Heart right ventricle (tissue), 16 donors: ENCODE results near the gene INHBC. TPM values are rescaled to one million over a fixed set of nuclear protein-coding genes. Genes with fewer than 3 reads are reported as not detected.
"Not testable (repeated sequence)": the region's sequence is repeated elsewhere in the genome, so short reads cannot be mapped to it uniquely, and the experiment has no call there.

ENCODE experiments used
- ATAC-seq, 8 donors: fragments of 200-7000 bp; cut with Tn5 transposase; one replicate each; pipeline ENCODE4 v1.9.1; 2020; ENCODE audit warnings: mild to moderate bottlenecking in 8 of 8, moderate library complexity in 8 of 8, moderate number of reproducible peaks in 1 of 8
- DNase-seq, 2 donors: peaks; one replicate each; pipeline ENCODE4 v3.0.0-alpha.2; 2020
- H3K27ac ChIP-seq, 10 donors: fragments of 200-600 bp; sonication (generic) in 2 of 10; one replicate each; pipeline versions ENCODE4 v1.5.0 to v1.8.0; 2020 to 2022; ENCODE audit warnings: mild to moderate bottlenecking in 3 of 10
- H3K27me3 ChIP-seq, 7 donors: fragments of 200-600 bp; one replicate each; pipeline ENCODE4 v1.8.0; 2021 to 2022; ENCODE audit warnings: mild to moderate bottlenecking in 2 of 7
- H3K36me3 ChIP-seq, 9 donors: fragments of 200-600 bp; sonication (generic) in 1 of 9; one replicate each; pipeline versions ENCODE4 v1.5.0 to v1.8.0; 2020 to 2022; ENCODE audit warnings: mild to moderate bottlenecking in 2 of 9
- H3K4me1 ChIP-seq, 9 donors: fragments of 200-600 bp; sonication (generic) in 1 of 9; one replicate each; pipeline versions ENCODE4 v1.5.0 to v1.8.0; 2020 to 2022; ENCODE audit warnings: mild to moderate bottlenecking in 4 of 9
- H3K4me3 ChIP-seq, 10 donors: fragments of 200-600 bp; sonication (generic) in 2 of 10; one replicate each; pipeline versions ENCODE4 v1.5.0 to v1.8.0; 2020 to 2022; ENCODE audit warnings: mild to moderate bottlenecking in 7 of 10, moderate library complexity in 2 of 10
- H3K9me3 ChIP-seq, 11 donors: fragments of 200-600 bp in 10 of 11; sonication (generic) in 2 of 11; one replicate each; pipeline versions ENCODE4 v1.5.0 to v1.8.0; 2013 to 2022; ENCODE audit warnings: mild to moderate bottlenecking in 2 of 11, control low read depth in 1 of 11, moderate library complexity in 1 of 11
- CTCF ChIP-seq, 9 donors: fragments of 200-600 bp; sonication (generic) in 2 of 9; IDR thresholded peaks; one replicate each; pipeline versions ENCODE4 v1.5.0 to v1.8.0; 2021 to 2022; ENCODE audit warnings: antibody characterized with exemption in 9 of 9, mild to moderate bottlenecking in 5 of 9, moderate library complexity in 1 of 9
- WGBS, 2 donors: extraction: QIAGEN DNeasy Blood & Tissue Kit; methylation state at CpG; one replicate each; pipeline ENCODE4 v1.1.7; 2013; ENCODE audit warnings: inconsistent platforms in 1 of 2; 5-methylcytosine and 5-hydroxymethylcytosine counted together
- intact Hi-C, 10 donors: fragments of 100-400 bp; cut with DNase I; formaldehyde crosslinking; loops; one replicate each; pipeline versions ENCODE4 v1.11.1 to v1.14.2; 2022
- polyA plus RNA-seq, 2 donors: library from polyadenylated mRNA; stranded (reverse); fragments of 200-250 nt; gene quantifications; one replicate each; pipeline ENCODE4 v1.2.3, GENCODE V29; 2013
- total RNA-seq, 10 donors: library from RNA; stranded (reverse); fragmentation: NEBNext Ultra II Directional in 3 of 10; extraction: Animal tissue kit (Norgen Biotek cat#: 25700) in 3 of 10; gene quantifications; one replicate each; pipeline versions ENCODE4 v1.2.1 to v1.2.4, GENCODE V29; 2021 to 2023
- donor health status: Arrhythmogenic right ventricular cardiomyopathy.
- donor health status: ischemic (EF 13 %, LVEDD 7.1; RV severe dilation, severe dysfunction).
- donor health status: healthy with polysubstance abuse.
- donor health status: DM: no; HTN: yes; CAD: no.
- donor health status: DM: no; HTN: no; CAD: no.
- donor health status: ischemic (EF 25% LVEDD 6.9; RV normal size, moderate dysfunction).
- donor health status: ischemic (EF 25% LVEDD 5.7; RV mildly dilated, moderate dysfunction).
- donor health status: healthy.
- donor health status: DM: yes; HTN: yes; CAD: no.
- donor health status: Ischemic cardiomyopathy.
- donor health status: ischemic (EF 35%, LVEDD 5.7; RV mildly dilated, moderate dysfunction).
- donor health status: nonischemic (EF 11% LVEDD 7.7; RV severe dilation, severe dysfunction).
- donor health status: DM: yes; HTN: yes; CAD: no.
- donor health status: PGD.
- donor health status: ischemic (EF 29% LVEDD 5.4; RV normal size, mild dysfunction).
- donor health status: nonischemic (EF 23%, LVEDD 6.1; RV moderate dilation, normal function).

The INHBC gene
- total and polyA plus RNA-seq, 12 donors = 0.03 to 0.13 TPM; not detected in 10

- TF ChIP-seq CTCF (IDR thresholded peaks at IDR 0.05) = no peak
- Histone ChIP-seq H3K27me3 (no peaks in the 10 kb centered on the region), H3K36me3 (peaks cover 0 to 4% (median 0%) of the 10 kb centered on the region in 9 donors), H3K4me3 (no peak overlapping the region), H3K27ac (peak overlapping the region in 2 of 10 donors; percentile 32 to 56), H3K9me3 (no peaks in the 10 kb centered on the region), H3K4me1 (peaks cover 0 to 14% (median 7%) of the 10 kb centered on the region in 9 donors)
- intact Hi-C loops = no loop called here
- ATAC-seq = peak in 7 of 8 donors; percentile 58 to 96 (median 84)
- DNase-seq = peak in 1 of 2 donors; percentile 44
- WGBS, 2 donors = 60 to 65% methylated on average over 5 of the region's 5 CpGs
Observed at GRCh38 chr12:57401165-57401564, 33.4 kb upstream of the INHBC start.

DNA sequence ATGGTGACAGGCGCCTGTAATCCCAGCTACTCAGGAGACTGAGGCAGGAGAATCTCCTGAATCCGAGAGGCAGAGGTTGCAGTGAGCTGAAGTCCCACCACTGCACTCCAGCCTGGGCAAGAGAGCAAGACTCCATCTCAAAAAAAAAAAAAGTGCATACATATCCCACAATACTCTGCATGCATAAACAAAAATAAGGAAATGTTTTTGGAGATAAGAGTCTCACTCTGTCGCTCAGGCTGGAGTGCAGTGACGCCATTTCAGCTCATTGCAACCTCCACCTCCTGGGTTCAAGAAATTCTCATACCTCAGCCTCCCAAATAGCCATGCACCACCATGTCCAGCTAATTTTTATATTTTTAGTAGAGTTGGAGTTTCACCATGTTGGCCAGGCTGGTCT, 32.4 kb upstream of the INHBC start:
- 90 to 94% methylated on average over 4 of the region's 4 CpGs for WGBS, 2 donors
- H3K4me3 ChIP-seq, H3K36me3 ChIP-seq, DNase-seq, H3K9me3 ChIP-seq, H3K27me3 ChIP-seq, ATAC-seq, intact Hi-C loops, H3K27ac ChIP-seq: not testable (repeated sequence)
- H3K4me1 ChIP-seq = peaks cover 0 to 14% (median 7%) of the 10 kb centered on the region in 9 donors

DNA sequence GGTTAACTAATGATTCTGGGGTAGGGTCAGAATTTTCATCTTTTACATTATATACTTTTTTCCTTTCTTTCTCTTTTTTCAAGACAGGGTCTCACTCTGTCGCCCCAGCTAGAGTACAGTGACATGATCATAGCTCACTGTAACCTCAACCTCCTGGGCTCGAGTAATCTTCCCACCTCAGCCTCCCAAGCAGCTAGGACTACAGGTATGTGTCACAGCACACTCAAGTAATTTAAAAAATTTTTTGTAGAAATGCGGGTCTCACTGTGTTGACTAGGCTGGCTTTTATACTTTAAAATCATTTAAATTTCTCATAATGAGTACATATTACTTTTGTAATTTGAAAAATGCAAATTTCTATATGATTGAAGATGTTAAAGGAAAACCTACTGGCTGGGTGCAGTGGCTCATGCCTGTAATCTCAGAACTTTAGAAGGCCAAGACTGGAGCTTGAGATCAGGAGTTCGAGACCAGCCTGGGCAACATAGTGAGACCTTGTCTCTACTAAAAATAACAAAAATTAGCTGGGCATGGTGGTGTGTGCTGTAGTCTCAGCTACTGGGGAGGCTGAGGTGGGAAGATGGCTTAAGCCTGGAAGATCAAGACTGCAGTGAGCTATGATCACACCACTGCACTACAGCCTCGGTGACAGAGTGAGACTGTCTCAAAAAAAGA, 29.5 kb upstream of the INHBC start:
- DNase-seq (no peak), ATAC-seq (no peak)
- intact Hi-C loops = no loop called here
- no peak overlapping the region for H3K27ac ChIP-seq
- no peaks in the 10 kb centered on the region for H3K27me3 ChIP-seq
- no peaks in the 10 kb centered on the region for H3K36me3 ChIP-seq
- H3K4me1 ChIP-seq = peaks cover 0 to 16% (median 7%) of the 10 kb centered on the region in 9 donors
- TF ChIP-seq CTCF (IDR thresholded peaks at IDR 0.05) = no peak
- no peak overlapping the region for H3K4me3 ChIP-seq
- H3K9me3 ChIP-seq = no peaks in the 10 kb centered on the region
- 96 to 97% methylated on average over 5 of the region's 5 CpGs for WGBS, 2 donors

GRCh38 chr12:57410534-57410933, 24.1 kb upstream of the INHBC start:
- 98 to 99% methylated on average over 4 of the region's 4 CpGs for WGBS, 2 donors
- H3K4me1 ChIP-seq = peaks cover 0 to 19% (median 3%) of the 10 kb centered on the region in 9 donors
- H3K36me3 ChIP-seq = peaks cover 0 to 4% (median 0%) of the 10 kb centered on the region in 9 donors
- H3K27ac ChIP-seq = no peak overlapping the region
- TF ChIP-seq CTCF (IDR thresholded peaks at IDR 0.05) = no peak
- DNase-seq (no peak), ATAC-seq (no peak)
- no peaks in the 10 kb centered on the region for H3K9me3 ChIP-seq
- H3K27me3 ChIP-seq = no peaks in the 10 kb centered on the region
- H3K4me3 ChIP-seq = no peak overlapping the region
- intact Hi-C loops = loop anchor here in 1 of 10 donors (10.0 kb wide), 1 partner anchor 66 kb away; no protein-coding TSS in a partner anchor

GRCh38 chr12:57414160-57414559, 20.4 kb upstream of the INHBC start:
- not testable (repeated sequence) for ATAC-seq

More at GRCh38 chr12:57414160-57414559, 20.4 kb upstream of the INHBC start:
- H3K4me3 ChIP-seq, H3K27me3 ChIP-seq, H3K27ac ChIP-seq, H3K36me3 ChIP-seq, H3K9me3 ChIP-seq, DNase-seq: not testable (repeated sequence)
- WGBS, 2 donors = 88% methylated on average over 6 of the region's 6 CpGs
- peaks cover 0 to 40% (median 13%) of the 10 kb centered on the region in 9 donors for H3K4me1 ChIP-seq
- intact Hi-C loops = loop anchor here in 1 of 10 donors (10.0 kb wide), 1 partner anchor 69 kb away; no protein-coding TSS in a partner anchor
